ENCODE data around the gene SCML2. TPM values are rescaled to one million over a fixed set of nuclear protein-coding genes. Genes with fewer than 3 reads are reported as not detected.

Gene SCML2
- polyA plus RNA-seq, 3 donors = 0.27 to 0.41 (median 0.27) TPM

DNA sequence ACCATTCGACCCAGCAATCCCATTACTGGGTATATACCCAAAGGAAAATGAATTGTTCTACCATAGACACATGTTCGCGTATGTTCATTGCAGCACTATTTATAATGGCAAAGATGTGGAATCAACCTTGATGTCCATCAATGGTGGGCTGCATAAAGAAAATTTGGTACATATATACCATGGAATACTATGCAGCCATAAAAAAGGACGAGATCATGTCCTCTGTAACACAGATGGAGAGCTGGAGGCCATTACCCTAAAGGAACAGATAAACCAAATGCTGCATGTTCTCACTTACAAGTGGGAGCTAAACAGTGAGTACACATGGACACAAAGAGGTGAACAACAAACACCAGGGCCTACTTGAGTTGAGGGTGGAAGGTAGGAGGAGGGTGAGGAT is 45.1 kb downstream of the SCML2 start:
- Mint-ChIP-seq H3K27ac (no peak overlapping the region), H3K4me3 (no peak overlapping the region), H3K27me3 (ENCODE audit: low read depth in 3 of 3) (peaks cover 0 to 4% (median 3%) of the 10 kb centered on the region in 3 donors), H3K9me3 (peaks cover 5 to 13% (median 9%) of the 10 kb centered on the region in 7 donors), H3K4me1 (no peaks in the 10 kb centered on the region), H3K36me3 (peaks cover 10% of the 10 kb centered on the region in 2 donors)
- Histone ChIP-seq H3K4me2 (replicated peaks; ENCODE audit: extremely low read depth, low read length, poor library complexity, severe bottlenecking) (no peak overlapping the region), H3K79me2 (ENCODE audit: insufficient read depth, low read length) (no peaks in the 10 kb centered on the region), H3K9ac (ENCODE audit: insufficient read depth, low read length, poor library complexity, severe bottlenecking) (no peak overlapping the region), H3K9me3 (replicated peaks in 1 of 2; ENCODE audit: control insufficient read depth in 1 of 2, insufficient read depth in 1 of 2, low read length in 2 of 2) (no peaks in the 10 kb centered on the region), H4K20me1 (ENCODE audit: insufficient read depth, low read length) (no peaks in the 10 kb centered on the region), H3K4me3 (replicated peaks in 1 of 3; ENCODE audit: low read depth in 2 of 3, low read length in 3 of 3) (no peak overlapping the region), H3K36me3 (replicated peaks in 1 of 2; ENCODE audit: control insufficient read depth in 1 of 2, insufficient read depth in 2 of 2, low read length in 2 of 2) (no peaks in the 10 kb centered on the region), H3K27me3 (ENCODE audit: control insufficient read depth in 2 of 2, insufficient read depth in 2 of 2, low read length in 2 of 2) (no peaks in the 10 kb centered on the region), H2AFZ (ENCODE audit: insufficient read depth, low read depth, low read length, poor library complexity, severe bottlenecking) (no peak overlapping the region), H3K27ac (ENCODE audit: low read depth in 1 of 2, low read length in 2 of 2) (no peak overlapping the region), H3K4me1 (ENCODE audit: control insufficient read depth in 1 of 2, insufficient read depth in 2 of 2, low read length in 2 of 2) (no peaks in the 10 kb centered on the region)
- DNase-seq = no peak
- WGBS (ENCODE audit: insufficient coverage) = no CpG with 5 or more reads among the region's 4 CpGs
- TF ChIP-seq, protein P1, sequence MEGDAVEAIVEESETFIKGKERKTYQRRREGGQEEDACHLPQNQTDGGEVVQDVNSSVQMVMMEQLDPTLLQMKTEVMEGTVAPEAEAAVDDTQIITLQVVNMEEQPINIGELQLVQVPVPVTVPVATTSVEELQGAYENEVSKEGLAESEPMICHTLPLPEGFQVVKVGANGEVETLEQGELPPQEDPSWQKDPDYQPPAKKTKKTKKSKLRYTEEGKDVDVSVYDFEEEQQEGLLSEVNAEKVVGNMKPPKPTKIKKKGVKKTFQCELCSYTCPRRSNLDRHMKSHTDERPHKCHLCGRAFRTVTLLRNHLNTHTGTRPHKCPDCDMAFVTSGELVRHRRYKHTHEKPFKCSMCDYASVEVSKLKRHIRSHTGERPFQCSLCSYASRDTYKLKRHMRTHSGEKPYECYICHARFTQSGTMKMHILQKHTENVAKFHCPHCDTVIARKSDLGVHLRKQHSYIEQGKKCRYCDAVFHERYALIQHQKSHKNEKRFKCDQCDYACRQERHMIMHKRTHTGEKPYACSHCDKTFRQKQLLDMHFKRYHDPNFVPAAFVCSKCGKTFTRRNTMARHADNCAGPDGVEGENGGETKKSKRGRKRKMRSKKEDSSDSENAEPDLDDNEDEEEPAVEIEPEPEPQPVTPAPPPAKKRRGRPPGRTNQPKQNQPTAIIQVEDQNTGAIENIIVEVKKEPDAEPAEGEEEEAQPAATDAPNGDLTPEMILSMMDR (IDR thresholded peaks at IDR 0.05) = no peak
- intact Hi-C loops (cut with micrococcal nuclease) = no loop called here

DNA sequence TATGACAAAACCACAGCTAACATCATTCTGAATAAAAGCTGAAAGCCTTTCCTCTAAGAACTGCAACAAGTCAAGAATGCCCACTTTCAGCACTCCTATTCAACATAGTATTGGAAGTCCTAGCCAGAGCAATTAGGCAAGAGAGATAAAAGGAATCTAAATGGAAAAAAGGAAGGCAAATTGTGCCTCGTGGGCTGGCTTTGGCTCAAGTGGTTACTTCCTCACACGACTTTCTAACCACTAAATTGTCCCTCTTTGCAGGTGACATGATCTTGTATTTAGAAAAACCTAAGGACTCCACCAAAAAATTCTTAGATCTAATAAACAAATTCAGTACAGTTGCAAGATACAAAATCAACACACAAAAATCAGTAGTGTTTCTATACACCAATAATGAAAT is 57.2 kb downstream of the SCML2 start:
- Mint-ChIP-seq H3K36me3 (no peaks in the 10 kb centered on the region), H3K4me1 (peaks cover 19% of the 10 kb centered on the region), H3K9me3 (peaks cover 0 to 10% (median 2%) of the 10 kb centered on the region in 7 donors), H3K27ac (no peak overlapping the region), H3K4me3 (no peak overlapping the region), H3K27me3 (ENCODE audit: low read depth in 3 of 3) (peaks cover 0 to 9% (median 2%) of the 10 kb centered on the region in 3 donors)
- Histone ChIP-seq H3K36me3 (replicated peaks in 1 of 2; ENCODE audit: control insufficient read depth in 1 of 2, insufficient read depth in 2 of 2, low read length in 2 of 2) (no peaks in the 10 kb centered on the region), H3K4me1 (ENCODE audit: control insufficient read depth in 1 of 2, insufficient read depth in 2 of 2, low read length in 2 of 2) (peaks cover 9 to 10% of the 10 kb centered on the region in 2 donors), H3K4me3 (replicated peaks in 1 of 3; ENCODE audit: low read depth in 2 of 3, low read length in 3 of 3) (no peak overlapping the region), H3K27me3 (ENCODE audit: control insufficient read depth in 2 of 2, insufficient read depth in 2 of 2, low read length in 2 of 2) (no peaks in the 10 kb centered on the region), H3K27ac (ENCODE audit: low read depth in 1 of 2, low read length in 2 of 2) (no peak overlapping the region), H3K9ac (ENCODE audit: insufficient read depth, low read length, poor library complexity, severe bottlenecking) (no peak overlapping the region), H4K20me1 (ENCODE audit: insufficient read depth, low read length) (no peaks in the 10 kb centered on the region), H3K79me2 (ENCODE audit: insufficient read depth, low read length) (no peaks in the 10 kb centered on the region), H2AFZ (ENCODE audit: insufficient read depth, low read depth, low read length, poor library complexity, severe bottlenecking) (no peak overlapping the region), H3K9me3 (replicated peaks in 1 of 2; ENCODE audit: control insufficient read depth in 1 of 2, insufficient read depth in 1 of 2, low read length in 2 of 2) (no peaks in the 10 kb centered on the region), H3K4me2 (replicated peaks; ENCODE audit: extremely low read depth, low read length, poor library complexity, severe bottlenecking) (no peak overlapping the region)
- WGBS (ENCODE audit: insufficient coverage) = no CpG with 5 or more reads among the region's 2 CpGs
- no peak for DNase-seq
- intact Hi-C loops (cut with micrococcal nuclease) = no loop called here
- TF ChIP-seq, protein P1 (IDR thresholded peaks at IDR 0.05) = no peak
